Loucy (cell line): ENCODE measurements around the gene XIRP2.

Experiments
- EZH2phosphoT487 ChIP-seq: fragments of 200-600 bp; IDR thresholded peaks from 2 replicates; pipeline ENCODE4 v1.6.1; 2018; ENCODE audit warnings: antibody characterized with exemption, mild to moderate bottlenecking, moderate library complexity, borderline replicate concordance
- TF ChIP-seq, protein P1 (sequence below): fragments of 200-600 bp; sonication (generic); conservative IDR thresholded peaks from 2 replicates; pipeline ENCODE4 v1.5.1; 2014; ENCODE audit warnings: mild to moderate bottlenecking, antibody characterized with exemption, low read length

DNA sequence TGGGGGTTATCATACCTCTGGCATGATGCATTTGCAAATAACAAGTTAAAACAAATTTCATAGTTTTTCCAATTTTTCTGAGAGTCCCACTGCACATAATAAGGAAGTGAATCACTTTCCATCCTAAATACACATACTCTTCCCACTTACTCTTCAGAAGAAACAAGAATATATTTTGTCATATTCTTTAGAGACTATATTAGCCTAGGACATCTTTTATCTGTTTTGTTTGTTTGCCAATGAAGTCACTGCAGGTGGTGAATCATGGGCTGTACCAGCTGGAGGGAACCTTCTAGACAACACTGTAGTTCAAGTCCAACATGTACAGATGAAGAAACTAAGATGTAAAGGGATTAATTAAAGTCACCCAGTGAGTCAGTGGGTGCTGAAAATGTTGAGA, 116.8 kb downstream of the XIRP2 start:
- TF ChIP-seq, protein P1, sequence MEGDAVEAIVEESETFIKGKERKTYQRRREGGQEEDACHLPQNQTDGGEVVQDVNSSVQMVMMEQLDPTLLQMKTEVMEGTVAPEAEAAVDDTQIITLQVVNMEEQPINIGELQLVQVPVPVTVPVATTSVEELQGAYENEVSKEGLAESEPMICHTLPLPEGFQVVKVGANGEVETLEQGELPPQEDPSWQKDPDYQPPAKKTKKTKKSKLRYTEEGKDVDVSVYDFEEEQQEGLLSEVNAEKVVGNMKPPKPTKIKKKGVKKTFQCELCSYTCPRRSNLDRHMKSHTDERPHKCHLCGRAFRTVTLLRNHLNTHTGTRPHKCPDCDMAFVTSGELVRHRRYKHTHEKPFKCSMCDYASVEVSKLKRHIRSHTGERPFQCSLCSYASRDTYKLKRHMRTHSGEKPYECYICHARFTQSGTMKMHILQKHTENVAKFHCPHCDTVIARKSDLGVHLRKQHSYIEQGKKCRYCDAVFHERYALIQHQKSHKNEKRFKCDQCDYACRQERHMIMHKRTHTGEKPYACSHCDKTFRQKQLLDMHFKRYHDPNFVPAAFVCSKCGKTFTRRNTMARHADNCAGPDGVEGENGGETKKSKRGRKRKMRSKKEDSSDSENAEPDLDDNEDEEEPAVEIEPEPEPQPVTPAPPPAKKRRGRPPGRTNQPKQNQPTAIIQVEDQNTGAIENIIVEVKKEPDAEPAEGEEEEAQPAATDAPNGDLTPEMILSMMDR, result no peak
- TF ChIP-seq EZH2phosphoT487, result no peak
